GM23338 (cell line): ENCODE measurements around the gene VSIG8.

Experiments
- CREB1 ChIP-seq: fragments of 250-450 bp; sonication (Bioruptor Pico); IDR thresholded peaks from 2 replicates; pipeline ENCODE4 v1.5.0; 2020; ENCODE audit warnings: low read depth, mild to moderate bottlenecking, moderate library complexity
- EZH2 ChIP-seq: fragments of 200-600 bp; sonication (generic); IDR thresholded peaks from one replicate; pipeline ENCODE4 v1.8.0; 2017; ENCODE audit warnings: antibody characterized with exemption, mild to moderate bottlenecking, low read depth; ENCODE audit not compliant: unreplicated experiment
- EZH2phosphoT487 ChIP-seq: fragments of 200-600 bp; sonication (generic); IDR thresholded peaks from one replicate; pipeline ENCODE4 v1.8.1; 2018; ENCODE audit warnings: antibody characterized with exemption; ENCODE audit not compliant: unreplicated experiment
- JUNB ChIP-seq: IDR thresholded peaks from one replicate; pipeline ENCODE4 v1.6.1; 2016; ENCODE audit warnings: antibody characterized with exemption; ENCODE audit not compliant: unreplicated experiment
- NANOG ChIP-seq: IDR thresholded peaks from 2 replicates; pipeline ENCODE4 v1.6.1; 2016; ENCODE audit warnings: antibody characterized with exemption, borderline replicate concordance
- POLR2AphosphoS5 ChIP-seq: IDR thresholded peaks from 2 replicates; pipeline ENCODE4 v1.6.1; 2016; ENCODE audit warnings: antibody characterized with exemption, low read depth
- STAT1 ChIP-seq: IDR thresholded peaks from one replicate; pipeline ENCODE4 v1.6.1; 2016; ENCODE audit warnings: antibody characterized with exemption; ENCODE audit not compliant: unreplicated experiment
- ZNF114 ChIP-seq: fragments of 250-450 bp; sonication (Bioruptor Pico); IDR thresholded peaks from 2 replicates; pipeline ENCODE4 v1.5.0; 2020; ENCODE audit warnings: mild to moderate bottlenecking, moderate library complexity
- ZNF331 ChIP-seq: fragments of 250-450 bp; sonication (Bioruptor Pico); IDR thresholded peaks from 2 replicates; pipeline ENCODE4 v1.5.0; 2020; ENCODE audit warnings: low read depth, mild to moderate bottlenecking, moderate library complexity
- TF ChIP-seq, protein P1 (sequence below), 2 experiments: fragments of 200-600 bp in 1 of 2; sonication (generic) in 1 of 2; conservative IDR thresholded peaks; 2 replicates each; pipeline versions ENCODE4 v1.5.1 to v1.6.1; 2016 to 2017; ENCODE audit warnings: antibody characterized with exemption in 2 of 2, low read depth in 2 of 2, mild to moderate bottlenecking in 2 of 2, moderate library complexity in 1 of 2
- TF ChIP-seq, protein P2 (sequence below): IDR thresholded peaks from 2 replicates; pipeline ENCODE4 v1.6.1; 2016; ENCODE audit warnings: antibody characterized with exemption
- TF ChIP-seq, protein P3 (sequence below): IDR thresholded peaks from one replicate; pipeline ENCODE4 v1.6.1; 2018; ENCODE audit warnings: antibody characterized with exemption; ENCODE audit not compliant: unreplicated experiment

DNA sequence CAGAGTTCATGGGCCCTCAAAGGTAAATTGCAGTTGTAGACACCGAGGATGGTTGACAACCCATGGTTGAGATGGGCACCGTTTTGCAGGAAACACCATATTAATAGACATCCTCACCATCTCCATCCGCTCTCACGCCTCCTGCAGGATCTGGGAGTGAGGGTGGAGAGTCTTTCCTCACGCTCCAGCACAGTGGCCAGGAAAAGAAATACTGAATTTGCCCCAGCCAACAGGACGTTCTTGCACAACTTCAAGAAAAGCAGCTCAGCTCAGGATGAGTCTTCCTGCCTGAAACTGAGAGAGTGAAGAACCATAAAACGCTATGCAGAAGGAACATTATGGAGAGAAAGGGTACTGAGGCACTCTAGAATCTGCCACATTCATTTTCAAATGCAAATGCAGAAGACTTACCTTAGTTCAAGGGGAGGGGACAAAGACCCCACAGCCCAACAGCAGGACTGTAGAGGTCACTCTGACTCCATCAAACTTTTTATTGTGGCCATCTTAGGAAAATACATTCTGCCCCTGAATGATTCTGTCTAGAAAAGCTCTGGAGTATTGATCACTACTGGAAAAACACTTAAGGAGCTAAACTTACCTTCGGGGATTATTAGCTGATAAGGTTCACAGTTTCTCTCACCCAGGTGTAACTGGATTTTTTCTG is 26.5 kb downstream of the VSIG8 start:
- TF ChIP-seq, protein P1, sequence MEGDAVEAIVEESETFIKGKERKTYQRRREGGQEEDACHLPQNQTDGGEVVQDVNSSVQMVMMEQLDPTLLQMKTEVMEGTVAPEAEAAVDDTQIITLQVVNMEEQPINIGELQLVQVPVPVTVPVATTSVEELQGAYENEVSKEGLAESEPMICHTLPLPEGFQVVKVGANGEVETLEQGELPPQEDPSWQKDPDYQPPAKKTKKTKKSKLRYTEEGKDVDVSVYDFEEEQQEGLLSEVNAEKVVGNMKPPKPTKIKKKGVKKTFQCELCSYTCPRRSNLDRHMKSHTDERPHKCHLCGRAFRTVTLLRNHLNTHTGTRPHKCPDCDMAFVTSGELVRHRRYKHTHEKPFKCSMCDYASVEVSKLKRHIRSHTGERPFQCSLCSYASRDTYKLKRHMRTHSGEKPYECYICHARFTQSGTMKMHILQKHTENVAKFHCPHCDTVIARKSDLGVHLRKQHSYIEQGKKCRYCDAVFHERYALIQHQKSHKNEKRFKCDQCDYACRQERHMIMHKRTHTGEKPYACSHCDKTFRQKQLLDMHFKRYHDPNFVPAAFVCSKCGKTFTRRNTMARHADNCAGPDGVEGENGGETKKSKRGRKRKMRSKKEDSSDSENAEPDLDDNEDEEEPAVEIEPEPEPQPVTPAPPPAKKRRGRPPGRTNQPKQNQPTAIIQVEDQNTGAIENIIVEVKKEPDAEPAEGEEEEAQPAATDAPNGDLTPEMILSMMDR (conservative IDR thresholded peaks at IDR 0.05; ENCODE audit: low read depth in 2 of 2) = peak; percentile 25 to 46; a peak in 3 of 4 replicates
- TF ChIP-seq, protein P2, sequence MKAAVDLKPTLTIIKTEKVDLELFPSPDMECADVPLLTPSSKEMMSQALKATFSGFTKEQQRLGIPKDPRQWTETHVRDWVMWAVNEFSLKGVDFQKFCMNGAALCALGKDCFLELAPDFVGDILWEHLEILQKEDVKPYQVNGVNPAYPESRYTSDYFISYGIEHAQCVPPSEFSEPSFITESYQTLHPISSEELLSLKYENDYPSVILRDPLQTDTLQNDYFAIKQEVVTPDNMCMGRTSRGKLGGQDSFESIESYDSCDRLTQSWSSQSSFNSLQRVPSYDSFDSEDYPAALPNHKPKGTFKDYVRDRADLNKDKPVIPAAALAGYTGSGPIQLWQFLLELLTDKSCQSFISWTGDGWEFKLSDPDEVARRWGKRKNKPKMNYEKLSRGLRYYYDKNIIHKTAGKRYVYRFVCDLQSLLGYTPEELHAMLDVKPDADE = no peak
- TF ChIP-seq POLR2AphosphoS5 (no peak), EZH2phosphoT487 (no peak), ZNF114 (CRISPR knock-in tag) (no peak), EZH2 (no peak), CREB1 (CRISPR knock-in tag) (no peak), ZNF331 (no peak), STAT1 (no peak), JUNB (no peak), NANOG (no peak)
- TF ChIP-seq, protein P3, sequence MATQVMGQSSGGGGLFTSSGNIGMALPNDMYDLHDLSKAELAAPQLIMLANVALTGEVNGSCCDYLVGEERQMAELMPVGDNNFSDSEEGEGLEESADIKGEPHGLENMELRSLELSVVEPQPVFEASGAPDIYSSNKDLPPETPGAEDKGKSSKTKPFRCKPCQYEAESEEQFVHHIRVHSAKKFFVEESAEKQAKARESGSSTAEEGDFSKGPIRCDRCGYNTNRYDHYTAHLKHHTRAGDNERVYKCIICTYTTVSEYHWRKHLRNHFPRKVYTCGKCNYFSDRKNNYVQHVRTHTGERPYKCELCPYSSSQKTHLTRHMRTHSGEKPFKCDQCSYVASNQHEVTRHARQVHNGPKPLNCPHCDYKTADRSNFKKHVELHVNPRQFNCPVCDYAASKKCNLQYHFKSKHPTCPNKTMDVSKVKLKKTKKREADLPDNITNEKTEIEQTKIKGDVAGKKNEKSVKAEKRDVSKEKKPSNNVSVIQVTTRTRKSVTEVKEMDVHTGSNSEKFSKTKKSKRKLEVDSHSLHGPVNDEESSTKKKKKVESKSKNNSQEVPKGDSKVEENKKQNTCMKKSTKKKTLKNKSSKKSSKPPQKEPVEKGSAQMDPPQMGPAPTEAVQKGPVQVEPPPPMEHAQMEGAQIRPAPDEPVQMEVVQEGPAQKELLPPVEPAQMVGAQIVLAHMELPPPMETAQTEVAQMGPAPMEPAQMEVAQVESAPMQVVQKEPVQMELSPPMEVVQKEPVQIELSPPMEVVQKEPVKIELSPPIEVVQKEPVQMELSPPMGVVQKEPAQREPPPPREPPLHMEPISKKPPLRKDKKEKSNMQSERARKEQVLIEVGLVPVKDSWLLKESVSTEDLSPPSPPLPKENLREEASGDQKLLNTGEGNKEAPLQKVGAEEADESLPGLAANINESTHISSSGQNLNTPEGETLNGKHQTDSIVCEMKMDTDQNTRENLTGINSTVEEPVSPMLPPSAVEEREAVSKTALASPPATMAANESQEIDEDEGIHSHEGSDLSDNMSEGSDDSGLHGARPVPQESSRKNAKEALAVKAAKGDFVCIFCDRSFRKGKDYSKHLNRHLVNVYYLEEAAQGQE = no peak
